GM18502 (cell line): ENCODE measurements around the gene ADO.
A peak's percentile ranks its signal among the peaks of the same experiment; 100 is the strongest.

ENCODE experiments used
- ATAC-seq: cut with Tn5 transposase; IDR thresholded peaks from one replicate; pipeline ENCODE4 v1.9.1; 2021; ENCODE audit warnings: mild to moderate bottlenecking; ENCODE audit not compliant: unreplicated experiment, poor library complexity

ADO gene

DNA sequence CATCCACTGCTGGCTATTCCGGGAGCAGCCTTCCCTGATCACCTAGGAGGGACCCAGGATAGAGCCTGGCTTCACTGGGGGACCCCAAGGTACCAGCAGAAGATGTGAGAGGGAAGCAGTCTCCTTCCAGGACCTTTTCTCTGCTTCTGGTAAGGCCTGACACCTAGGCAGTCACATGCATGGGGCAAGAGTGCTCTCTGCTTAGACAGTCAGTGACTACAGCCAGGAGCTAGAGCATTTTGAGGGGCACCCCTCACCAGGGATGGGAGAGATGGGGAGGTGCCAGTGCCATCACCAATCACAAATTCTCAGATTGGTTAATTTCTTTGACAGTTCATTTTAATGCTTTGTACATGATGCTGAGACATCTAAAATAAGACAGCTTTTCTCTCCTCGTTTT is 13.9 kb upstream of the ADO start:
- no peak for ATAC-seq

DNA sequence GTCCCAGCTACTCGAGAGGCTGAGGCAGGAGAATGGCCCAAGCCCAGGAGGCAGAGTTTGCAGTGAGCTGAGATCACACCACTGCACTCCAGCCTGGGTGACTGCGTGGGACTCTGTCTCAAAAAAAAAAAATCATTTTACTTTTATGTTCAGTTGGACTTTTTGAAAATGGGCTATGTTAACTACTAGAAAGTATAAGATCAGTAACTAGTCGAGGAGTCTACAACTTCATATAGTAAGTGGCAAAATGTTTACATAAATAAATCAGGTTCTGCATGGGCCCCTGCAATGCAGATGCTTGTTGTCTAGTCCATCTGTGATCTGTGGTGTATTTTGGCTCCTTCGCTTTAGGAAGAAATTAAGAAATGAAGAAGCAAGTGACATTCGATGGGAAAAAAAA is 12.3 kb upstream of the ADO start:
- ATAC-seq = no peak

DNA sequence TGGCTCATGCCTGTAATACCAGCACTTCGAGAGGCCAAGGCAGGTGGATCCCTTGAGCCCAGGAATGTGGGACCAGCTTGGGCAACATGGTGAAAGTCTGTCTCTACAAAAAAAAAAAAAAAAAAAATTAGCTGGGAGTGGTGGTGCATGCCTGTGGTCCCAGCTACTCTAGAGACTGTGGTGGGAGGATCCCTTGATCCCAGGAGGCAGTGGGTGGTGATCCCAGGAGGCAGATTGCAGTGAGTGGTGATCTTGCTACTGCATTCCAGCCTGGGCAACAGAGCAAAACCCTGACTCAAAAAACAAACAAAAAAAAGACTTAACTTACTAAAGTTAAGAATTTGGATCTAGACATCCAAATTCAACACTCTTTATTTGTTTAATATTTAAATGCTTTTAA is 10.2 kb upstream of the ADO start:
- no peak for ATAC-seq

DNA sequence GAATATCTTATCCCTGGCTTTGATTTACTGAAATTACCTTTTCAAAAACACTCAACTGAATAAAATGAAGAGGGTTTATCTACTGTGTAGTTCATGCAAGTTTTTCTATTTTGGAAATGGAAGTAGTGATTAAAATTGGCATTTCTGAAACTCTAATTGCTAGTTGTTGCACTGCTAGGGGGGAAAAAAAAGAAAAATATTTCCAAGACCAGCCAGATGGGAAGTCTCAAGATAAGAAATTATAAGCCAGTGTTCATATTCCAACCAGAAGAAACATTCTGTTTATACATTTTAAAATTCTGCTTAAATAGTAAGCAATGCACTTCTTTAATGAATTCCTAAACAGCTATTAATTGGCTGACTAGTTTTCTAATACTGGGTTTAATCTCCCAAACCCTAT is 9.4 kb upstream of the ADO start:
- ATAC-seq = no peak

GRCh38 chr10:62795762-62796161 is 8.8 kb upstream of the ADO start:
- no peak for ATAC-seq

DNA sequence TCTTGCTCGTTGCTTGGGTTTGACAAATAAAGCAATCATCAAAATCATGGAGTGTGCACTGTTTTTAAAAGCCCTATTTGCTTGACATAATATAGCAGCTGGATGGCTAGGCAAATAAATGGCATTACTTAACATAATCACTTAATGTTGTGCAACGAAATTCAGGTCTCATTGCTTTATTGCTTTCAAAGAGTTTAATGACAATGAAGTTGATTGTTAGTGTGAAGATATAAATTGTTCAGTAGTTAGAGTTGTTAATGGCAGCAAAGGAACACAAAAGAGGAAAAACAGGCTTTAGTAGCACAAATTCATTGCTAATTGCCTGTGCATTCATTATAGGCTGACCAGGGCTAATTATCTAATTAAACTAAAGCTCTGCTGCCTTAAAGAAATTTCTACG is 7.6 kb upstream of the ADO start:
- ATAC-seq = no peak

- ATAC-seq = no peak
Observed at GRCh38 chr10:62801871-62802270, 2.6 kb upstream of the ADO start.

- no peak for ATAC-seq
Observed at GRCh38 chr10:62803724-62804355, 680 bp upstream of the ADO start.

GRCh38 chr10:62805231-62806099 is 945 bp downstream of the ADO start:
- peak; percentile 27 for ATAC-seq

GRCh38 chr10:62806251-62806650 is 1.7 kb downstream of the ADO start:
- no peak for ATAC-seq

DNA sequence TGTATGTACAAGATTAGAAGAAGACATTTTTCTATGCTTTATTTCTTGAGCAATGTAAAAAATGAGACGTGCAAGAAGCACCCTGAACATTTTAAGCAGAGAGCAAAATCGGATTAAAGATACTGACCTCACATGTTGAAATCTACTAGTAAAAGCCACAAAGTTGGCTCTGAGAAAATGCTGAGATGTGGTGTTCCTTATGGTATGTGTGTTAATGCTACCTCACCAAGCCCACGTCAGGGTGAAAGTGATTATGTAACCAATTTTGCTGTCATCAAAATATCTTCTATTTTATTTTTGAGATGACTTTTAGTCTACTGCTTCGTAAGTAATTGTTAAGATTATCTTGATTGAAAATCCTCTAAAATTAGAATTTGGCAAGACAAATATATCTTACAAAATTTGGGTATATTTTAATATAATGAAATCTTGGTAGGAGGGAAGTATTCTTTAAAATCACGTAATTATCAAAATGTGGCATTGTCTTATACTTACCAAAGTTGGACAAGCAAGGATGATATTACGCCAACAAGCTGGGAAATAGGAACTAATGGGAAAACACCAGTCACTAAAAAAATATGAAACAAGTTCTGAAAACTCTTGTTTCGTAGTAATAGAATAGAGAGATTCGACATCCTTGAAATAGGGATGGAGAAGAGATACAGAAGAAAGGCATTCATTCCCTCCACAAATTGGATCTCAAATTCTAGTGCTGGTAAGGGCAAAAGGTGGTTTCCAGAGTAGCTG is 5.8 kb downstream of the ADO start:
- no peak for ATAC-seq

- peak; percentile 52 for ATAC-seq
Observed at GRCh38 chr10:62811159-62811875, 6.8 kb downstream of the ADO start.

DNA sequence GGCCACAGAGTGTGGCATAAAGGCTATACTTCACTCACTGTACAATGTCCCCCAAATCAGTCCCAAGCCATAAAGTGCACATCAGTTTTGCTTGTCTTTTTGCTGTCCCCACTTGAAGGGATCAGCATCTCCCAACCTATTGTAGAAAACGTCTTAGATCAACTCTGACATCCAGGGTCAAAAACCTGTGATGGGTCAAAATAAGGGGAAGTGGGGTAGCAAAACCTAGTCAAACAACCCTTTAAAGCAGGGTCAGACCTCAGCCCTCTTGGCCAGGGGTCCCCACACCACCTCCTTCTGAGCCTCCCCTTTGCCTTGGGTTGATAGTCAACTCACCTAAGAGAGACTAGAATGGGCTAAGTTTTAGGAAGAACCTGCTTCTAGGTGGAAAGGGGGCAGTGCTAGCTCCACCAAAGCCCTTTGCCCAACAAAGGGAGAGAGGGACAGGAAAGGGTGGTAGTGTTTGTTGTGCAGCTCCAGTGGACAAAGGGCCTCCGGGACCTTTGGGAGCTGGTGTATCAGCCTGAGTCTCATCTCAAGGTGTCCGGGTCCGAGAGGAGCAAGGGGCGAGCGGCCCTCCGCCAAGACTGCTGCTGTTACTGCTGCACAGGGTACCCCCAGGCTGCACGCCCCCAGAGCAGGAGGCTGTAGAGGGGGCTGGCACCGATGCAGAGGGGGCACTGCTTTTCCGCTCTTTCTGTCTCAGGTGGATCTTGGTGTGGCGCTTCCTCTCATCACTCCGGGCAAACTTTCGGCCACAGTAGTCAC is 8.3 kb downstream of the ADO start:
- ATAC-seq = no peak

DNA sequence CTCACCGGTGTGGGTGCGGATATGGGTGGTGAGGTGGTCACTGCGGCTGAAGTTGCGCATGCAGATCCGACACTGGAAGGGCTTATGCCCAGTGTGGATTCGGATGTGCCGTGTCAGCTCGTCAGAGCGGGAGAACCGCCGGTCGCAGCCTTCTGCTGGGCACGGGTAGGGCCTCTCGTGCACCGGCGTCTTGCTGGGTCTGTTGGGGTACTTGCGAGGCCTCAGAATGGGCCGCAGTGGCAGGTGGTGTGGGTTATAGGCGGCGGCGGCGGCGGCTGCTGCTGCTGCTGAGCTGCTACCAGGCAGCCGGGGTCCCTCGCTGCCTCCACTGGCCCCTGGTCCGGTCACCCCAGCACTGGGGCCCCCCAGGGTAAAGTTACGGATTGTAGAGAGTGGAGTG is 8.9 kb downstream of the ADO start:
- ATAC-seq = no peak

DNA sequence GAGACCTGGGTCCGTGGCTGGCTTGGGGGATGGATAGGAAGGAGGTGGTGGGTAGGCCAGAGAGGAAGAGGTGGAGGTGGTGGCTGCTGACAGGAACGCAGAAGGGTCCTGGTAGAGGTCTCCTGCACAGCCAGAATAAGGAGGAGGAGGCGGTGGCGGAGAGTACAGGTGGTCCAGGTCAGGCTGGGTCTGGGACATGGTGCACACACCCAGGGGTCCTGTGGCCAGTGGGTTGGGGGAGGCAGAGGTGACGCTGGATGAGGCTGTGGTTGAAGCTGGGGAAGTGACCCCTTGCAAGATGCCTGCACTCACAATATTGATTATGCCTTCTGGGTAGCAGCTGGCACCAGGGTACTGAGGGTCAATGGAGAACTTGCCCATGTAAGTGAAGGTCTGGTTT is 9.5 kb downstream of the ADO start:
- no peak for ATAC-seq

GRCh38 chr10:62814756-62815380 is 10.3 kb downstream of the ADO start:
- ATAC-seq = no peak

GRCh38 chr10:62815381-62816075 is 11.0 kb downstream of the ADO start:
- ATAC-seq = no peak

GRCh38 chr10:62816076-62816330 is 11.5 kb downstream of the ADO start:
- ATAC-seq = no peak
